COLO829 (cell line): Measurements from ENCODE around the gene CYP4A11.
"Not testable (repeated sequence)": the region's sequence is repeated elsewhere in the genome, so short reads cannot be mapped to it uniquely, and the experiment has no call there.

Source experiments
- DNase-seq: peaks from one replicate; pipeline ENCODE4 v3.0.0; 2012; ENCODE audit warnings: low spot score

The CYP4A11 gene

GRCh38 chr1:46941135-46941694 lies at the start of gene CYP4A11:
Gene CYP4A11 (minus strand): TSS chr1:46941476. CDS start chr1:46941433, 43 bp downstream.
- DNase-seq, result no peak

- DNase-seq, result not testable (repeated sequence)
These were observed 49.3 kb upstream of the CYP4A11 start for GRCh38 chr1:46990541-46990940.

GRCh38 chr1:46983830-46984586 lies 42.7 kb upstream of the CYP4A11 start:
- no peak for DNase-seq

- no peak for DNase-seq
These were observed 42.0 kb upstream of the CYP4A11 start for GRCh38 chr1:46983166-46983829.

GRCh38 chr1:46969014-46969619 lies 27.8 kb upstream of the CYP4A11 start:
- no peak for DNase-seq

GRCh38 chr1:46962272-46962671 lies 21.0 kb upstream of the CYP4A11 start:
- DNase-seq, result not testable (repeated sequence)

GRCh38 chr1:46961066-46961758 lies 19.9 kb upstream of the CYP4A11 start:
- DNase-seq, result no peak

GRCh38 chr1:46960250-46960649 lies 19.0 kb upstream of the CYP4A11 start:
- DNase-seq, result no peak

- DNase-seq, result not testable (repeated sequence)
These were observed 13.8 kb upstream of the CYP4A11 start for GRCh38 chr1:46955116-46955515.

- not testable (repeated sequence) for DNase-seq
These were observed 12.6 kb upstream of the CYP4A11 start for GRCh38 chr1:46953847-46954246.

- DNase-seq, result not testable (repeated sequence)
These were observed 8.1 kb upstream of the CYP4A11 start for GRCh38 chr1:46949417-46949666.

GRCh38 chr1:46948629-46949416 lies 7.5 kb upstream of the CYP4A11 start:
- DNase-seq, result no peak

GRCh38 chr1:46947706-46948105 lies 6.4 kb upstream of the CYP4A11 start:
- DNase-seq, result not testable (repeated sequence)

GRCh38 chr1:46942086-46942485 lies 810 bp upstream of the CYP4A11 start:
- DNase-seq, result no peak

GRCh38 chr1:46940307-46940706 lies 969 bp downstream of the CYP4A11 start:
- DNase-seq, result no peak

GRCh38 chr1:46937270-46937669 lies 4.0 kb downstream of the CYP4A11 start:
- DNase-seq, result no peak

- DNase-seq, result no peak
These were observed 4.5 kb downstream of the CYP4A11 start for GRCh38 chr1:46936788-46937187.

GRCh38 chr1:46934852-46935251 lies 6.4 kb downstream of the CYP4A11 start:
- peak; percentile 3 for DNase-seq

- not testable (repeated sequence) for DNase-seq
These were observed 9.3 kb downstream of the CYP4A11 start for GRCh38 chr1:46932020-46932419.

GRCh38 chr1:46931151-46931550 lies 10.1 kb downstream of the CYP4A11 start:
- DNase-seq, result no peak

- DNase-seq, result no peak
These were observed 13.9 kb downstream of the CYP4A11 start for GRCh38 chr1:46927249-46927835.
